Activated T-helper 9 cell treated with anti-CD3 and anti-CD28 coated beads, Interleukin-2, amount 50 U/mL, for 16 hours (primary cell): ENCODE data around the gene RSAD2.

Experiments
- DNase-seq: peaks from one replicate; pipeline ENCODE4 v3.0.0-alpha.2; 2020; ENCODE audit warnings: low read depth

RSAD2 gene

GRCh38 chr2:6905668-6906067, 28.1 kb downstream of the RSAD2 start:
- DNase-seq: no peak

GRCh38 chr2:6906165-6906741, 28.7 kb downstream of the RSAD2 start:
- DNase-seq: no peak

- DNase-seq: no peak
Measured at GRCh38 chr2:6908291-6908690, 30.7 kb downstream of the RSAD2 start.

- DNase-seq: no peak
Measured at GRCh38 chr2:6909431-6910385, 32.1 kb downstream of the RSAD2 start.

GRCh38 chr2:6911721-6912120, 34.1 kb downstream of the RSAD2 start:
- DNase-seq: no peak

- no peak for DNase-seq
Measured at GRCh38 chr2:6913415-6914157, 36.0 kb downstream of the RSAD2 start.

GRCh38 chr2:6914828-6915227, 37.3 kb downstream of the RSAD2 start:
- DNase-seq: no peak

GRCh38 chr2:6915399-6915798, 37.8 kb downstream of the RSAD2 start:
- DNase-seq: no peak

GRCh38 chr2:6916224-6916623, 38.6 kb downstream of the RSAD2 start:
- DNase-seq: no peak

- no peak for DNase-seq
Measured at GRCh38 chr2:6916736-6917070, 39.1 kb downstream of the RSAD2 start.

- DNase-seq: peak; percentile 67
Measured at GRCh38 chr2:6917071-6917760, 39.6 kb downstream of the RSAD2 start, which contains the start of gene RNF144A. Gene RNF144A, plus strand, starts transcription at chr2:6917412. Its CDS starts 79,515 bp downstream, at chr2:6996927.

GRCh38 chr2:6917761-6918421, 40.3 kb downstream of the RSAD2 start:
- no peak for DNase-seq

GRCh38 chr2:6919901-6920742, 42.5 kb downstream of the RSAD2 start:
- no peak for DNase-seq

- no peak for DNase-seq
Measured at GRCh38 chr2:6920743-6921064, 43.1 kb downstream of the RSAD2 start.

GRCh38 chr2:6921321-6921922, 43.8 kb downstream of the RSAD2 start:
- DNase-seq: no peak

- no peak for DNase-seq
Measured at GRCh38 chr2:6922201-6922656, 44.7 kb downstream of the RSAD2 start.

GRCh38 chr2:6923319-6923718, 45.7 kb downstream of the RSAD2 start:
- no peak for DNase-seq

- no peak for DNase-seq
Measured at GRCh38 chr2:6924101-6924923, 46.7 kb downstream of the RSAD2 start.

GRCh38 chr2:6924924-6925409, 47.4 kb downstream of the RSAD2 start:
- no peak for DNase-seq
